GM23248 (cell line): ENCODE measurements around the gene AADAT. TPM values are rescaled to one million over a fixed set of nuclear protein-coding genes. Genes with fewer than 3 reads are reported as not detected.

Experiments used
- DNase-seq: peaks from one replicate; pipeline ENCODE4 v3.0.0-alpha.2; 2015
- H2AFZ ChIP-seq: fragments of 200-600 bp; sonication (generic); 2 replicates; pipeline ENCODE4 v1.6.1; 2016; ENCODE audit warnings: antibody characterized with exemption
- H3F3A ChIP-seq: fragments of 200-600 bp; sonication (generic); 2 replicates; pipeline ENCODE4 v1.6.1; 2016; ENCODE audit warnings: mild to moderate bottlenecking, antibody characterized with exemption, mixed run types; ENCODE audit not compliant: insufficient read depth
- H3K27ac ChIP-seq: fragments of 200-600 bp; sonication (generic); 2 replicates; pipeline ENCODE4 v1.5.1; 2016; ENCODE audit warnings: mild to moderate bottlenecking
- H3K27me3 ChIP-seq: fragments of 200-600 bp; sonication (generic); replicated peaks from 2 replicates; pipeline ENCODE4 v1.6.1; 2016; ENCODE audit warnings: mild to moderate bottlenecking; ENCODE audit not compliant: insufficient read depth
- H3K36me3 ChIP-seq: fragments of 200-600 bp; sonication (generic); 2 replicates; pipeline ENCODE4 v1.6.1; 2016; ENCODE audit warnings: low read depth, mild to moderate bottlenecking
- H3K4me1 ChIP-seq: fragments of 200-600 bp; sonication (generic); 2 replicates; pipeline ENCODE4 v1.6.1; 2016; ENCODE audit warnings: mild to moderate bottlenecking; ENCODE audit not compliant: insufficient read depth
- H3K4me2 ChIP-seq: fragments of 200-600 bp; sonication (generic); one replicate; pipeline ENCODE4 v1.6.1; 2016; ENCODE audit warnings: mild to moderate bottlenecking; ENCODE audit not compliant: unreplicated experiment
- H3K4me3 ChIP-seq: fragments of 200-600 bp; sonication (generic); 2 replicates; pipeline ENCODE4 v1.5.1; 2016; ENCODE audit warnings: mild to moderate bottlenecking
- H3K79me2 ChIP-seq: fragments of 200-600 bp; sonication (generic); 2 replicates; pipeline ENCODE4 v1.6.1; 2016; ENCODE audit warnings: mild to moderate bottlenecking; ENCODE audit not compliant: insufficient read depth
- H3K9ac ChIP-seq: fragments of 200-600 bp; sonication (generic); 2 replicates; pipeline ENCODE4 v1.6.1; 2016; ENCODE audit warnings: mild to moderate bottlenecking
- H3K9me2 ChIP-seq: fragments of 200-600 bp; sonication (generic); 2 replicates; pipeline ENCODE4 v1.6.1; 2016; ENCODE audit warnings: mixed run types, mild to moderate bottlenecking, moderate library complexity; ENCODE audit not compliant: insufficient read depth
- H3K9me3 ChIP-seq: fragments of 200-600 bp; sonication (generic); one replicate; pipeline ENCODE4 v1.6.1; 2017; ENCODE audit warnings: low read depth
- H4K20me1 ChIP-seq: fragments of 200-600 bp; sonication (generic); 2 replicates; pipeline ENCODE4 v1.6.0; 2016; ENCODE audit not compliant: insufficient read depth
- EZH2 ChIP-seq: fragments of 200-600 bp; sonication (generic); IDR thresholded peaks from 2 replicates; pipeline ENCODE4 v1.6.1; 2018; ENCODE audit warnings: antibody characterized with exemption, mild to moderate bottlenecking; ENCODE audit not compliant: insufficient read depth, poor library complexity, severe bottlenecking
- EZH2phosphoT487 ChIP-seq: fragments of 200-600 bp; sonication (generic); IDR thresholded peaks from 2 replicates; pipeline ENCODE4 v1.6.1; 2018; ENCODE audit warnings: antibody characterized with exemption, moderate library complexity, mild to moderate bottlenecking, low read depth; ENCODE audit not compliant: insufficient read depth
- WGBS, 2 experiments: methylation state at CpG; one replicate each; pipeline ENCODE4 v1.1.6; 2015 to 2017; ENCODE audit warnings: low lambda C conversion rate in 2 of 2, low coverage in 1 of 2; ENCODE audit errors: missing lambda C conversion rate in 2 of 2; 5-methylcytosine and 5-hydroxymethylcytosine counted together
- in situ Hi-C: fragments of 300-500 bp; cut with MboI; formaldehyde crosslinking; loops from 2 replicates; pipeline ENCODE4 v1.15.0; 2020
- polyA plus RNA-seq: library from polyadenylated mRNA; unstranded; fragments of >200 nt; fragmentation: Nextera tagmentation; extraction: Ambion mirVana; gene quantifications from 2 replicates; pipeline ENCODE4 v1.2.1, GENCODE V29; 2016
- total RNA-seq: library from RNA; depleted of rRNA; stranded (reverse); fragments of >200 nt; shearing (Covaris generic); gene quantifications from 2 replicates; pipeline ENCODE4 v1.2.3, GENCODE V29; 2014

AADAT gene
- total and polyA plus RNA-seq, 2 experiments from 2014 or later = 4.3 to 7.7 TPM

DNA sequence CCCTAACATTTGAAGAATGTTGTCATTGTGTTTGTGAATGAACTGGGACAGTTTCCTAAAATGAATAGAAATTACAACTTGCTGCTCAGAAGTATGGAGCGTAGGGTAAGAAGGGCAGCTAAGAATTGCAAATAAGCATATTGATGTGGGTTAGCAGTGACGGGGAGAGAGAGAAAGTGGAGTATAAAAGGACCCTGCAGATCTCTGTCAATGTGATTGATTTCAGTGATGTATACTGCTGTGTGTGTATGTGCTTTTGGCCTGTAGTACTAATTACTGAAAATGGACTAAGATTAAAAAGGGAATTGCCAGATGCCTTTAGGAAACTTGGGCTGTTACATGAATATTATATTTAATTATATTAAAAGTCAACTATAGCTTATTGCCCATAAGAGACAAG, 55.8 kb downstream of the AADAT start:
- Histone ChIP-seq H3K9me3 (no peaks in the 10 kb centered on the region), H3K9me2 (no peaks in the 10 kb centered on the region), H3K36me3 (no peaks in the 10 kb centered on the region), H4K20me1 (no peaks in the 10 kb centered on the region), H3K79me2 (no peaks in the 10 kb centered on the region), H3K4me3 (no peak overlapping the region), H3K4me2 (no peak overlapping the region), H2AFZ (no peak overlapping the region), H3F3A (no peaks in the 10 kb centered on the region), H3K9ac (no peak overlapping the region), H3K4me1 (no peaks in the 10 kb centered on the region; the same call in 1 of the 2 replicates), H3K27me3 (0 out of 2 replicates have a peak, but pooled peaks cover 4% of the 10 kb centered on the region), H3K27ac (no peak overlapping the region)
- TF ChIP-seq EZH2 (no peak), EZH2phosphoT487 (no peak)
- DNase-seq = no peak
- in situ Hi-C loops = loop anchor here (25.0 kb wide), 1 partner anchor 422 kb away; the partner anchor contains the start of genes CLCN3 and NEK1
- 68 to 69% methylated on average over 2 of the region's 2 CpGs for WGBS, 2 experiments

DNA sequence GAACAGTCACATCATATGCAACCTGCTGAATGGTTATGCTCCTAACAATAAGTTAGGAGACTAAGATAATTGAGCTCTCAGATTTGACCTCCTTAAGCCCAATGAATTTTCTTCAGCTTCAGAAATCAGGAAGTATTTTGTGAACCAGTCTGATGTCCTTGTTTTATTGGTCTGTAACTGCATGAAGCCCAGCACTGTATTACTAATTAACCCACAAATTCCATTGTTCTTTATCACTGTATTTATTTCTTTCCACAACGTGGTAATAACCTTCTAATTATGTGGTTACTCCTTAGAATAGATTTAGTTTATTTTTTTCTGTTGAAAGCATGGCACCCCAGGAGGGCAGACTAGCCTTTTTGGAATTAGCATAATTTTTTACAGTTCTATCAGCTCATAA, 59.6 kb downstream of the AADAT start:
- no peaks in the 10 kb centered on the region for H3K79me2 ChIP-seq
- H3K4me3 ChIP-seq = no peak overlapping the region
- no peak for TF ChIP-seq EZH2phosphoT487
- TF ChIP-seq EZH2 = no peak
- H3K27me3 ChIP-seq = no peaks in the 10 kb centered on the region
- H3K4me1 ChIP-seq = peaks cover 4% of the 10 kb centered on the region; the same call in 1 of the 2 replicates
- no peak overlapping the region for H3K9ac ChIP-seq
- 0 to 4% methylated on average over 1 of the region's 1 CpG for WGBS, 2 experiments
- H3K27ac ChIP-seq = no peak overlapping the region
- no peaks in the 10 kb centered on the region for H3K9me2 ChIP-seq
- no peak overlapping the region for H2AFZ ChIP-seq
- H3K9me3 ChIP-seq = no peaks in the 10 kb centered on the region
- no peak overlapping the region for H3K4me2 ChIP-seq
- H3K36me3 ChIP-seq = no peaks in the 10 kb centered on the region
- in situ Hi-C loops = loop anchor here (25.0 kb wide), 1 partner anchor 418 kb away; the partner anchor contains the start of genes CLCN3 and NEK1
- DNase-seq = peak; percentile 12
- H3F3A ChIP-seq = 0 out of 2 replicates have a peak, but pooled peaks cover 2% of the 10 kb centered on the region
- H4K20me1 ChIP-seq = no peaks in the 10 kb centered on the region

DNA sequence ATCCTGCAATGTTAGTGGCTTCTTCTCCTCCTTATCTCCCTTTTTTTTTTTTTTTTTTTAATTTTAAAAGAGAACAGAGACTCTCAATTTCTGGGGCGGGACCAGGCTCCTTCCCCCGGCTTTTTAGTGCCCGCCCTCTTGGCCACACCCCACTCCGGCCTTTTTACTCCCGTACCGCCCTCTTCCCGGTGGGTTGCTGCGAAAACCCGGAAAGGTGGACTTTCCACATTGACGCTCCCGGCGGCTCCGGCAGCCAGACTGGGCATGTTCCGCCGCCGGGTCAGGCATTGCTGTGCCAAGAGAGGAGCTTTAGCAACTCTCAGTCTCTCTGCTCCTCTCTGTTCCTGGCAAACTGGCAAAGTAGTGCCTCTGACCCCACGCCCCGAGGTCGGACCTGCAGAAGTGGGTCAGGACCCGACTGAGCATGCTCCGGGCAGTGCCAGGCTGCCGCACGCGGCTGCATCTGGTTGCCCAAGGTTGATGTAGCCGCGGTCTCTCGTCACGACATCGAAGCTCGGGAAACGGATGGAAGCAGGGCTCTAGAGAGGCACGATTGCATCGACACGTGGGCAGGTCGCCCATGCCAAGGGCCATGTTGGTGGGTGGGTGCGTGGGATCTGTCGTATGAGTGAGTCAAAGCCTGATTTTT, 62.5 kb downstream of the AADAT start:
- Histone ChIP-seq H3K27me3 (no peaks in the 10 kb centered on the region), H4K20me1 (no peaks in the 10 kb centered on the region), H3K4me3 (peak overlapping the region; percentile 97), H3K27ac (peak overlapping the region; percentile 59), H3K9ac (peak overlapping the region; percentile 87), H3K9me3 (no peaks in the 10 kb centered on the region), H3K4me1 (peaks cover 5% of the 10 kb centered on the region; the same call in 1 of the 2 replicates), H3K79me2 (no peaks in the 10 kb centered on the region), H3F3A (0 out of 2 replicates have a peak, but pooled peaks cover 10% of the 10 kb centered on the region), H3K4me2 (peak overlapping the region; percentile 90), H2AFZ (peak overlapping the region; percentile 99), H3K9me2 (no peaks in the 10 kb centered on the region), H3K36me3 (no peaks in the 10 kb centered on the region)
- TF ChIP-seq EZH2 (no peak), EZH2phosphoT487 (no peak)
- WGBS, 2 experiments = 2 to 3% methylated on average over 30 to 37 of the region's 37 CpGs
- in situ Hi-C loops = loop anchor here (25.0 kb wide), 1 partner anchor 415 kb away; the partner anchor contains the start of genes CLCN3 and NEK1
- peak; percentile 96 for DNase-seq

DNA sequence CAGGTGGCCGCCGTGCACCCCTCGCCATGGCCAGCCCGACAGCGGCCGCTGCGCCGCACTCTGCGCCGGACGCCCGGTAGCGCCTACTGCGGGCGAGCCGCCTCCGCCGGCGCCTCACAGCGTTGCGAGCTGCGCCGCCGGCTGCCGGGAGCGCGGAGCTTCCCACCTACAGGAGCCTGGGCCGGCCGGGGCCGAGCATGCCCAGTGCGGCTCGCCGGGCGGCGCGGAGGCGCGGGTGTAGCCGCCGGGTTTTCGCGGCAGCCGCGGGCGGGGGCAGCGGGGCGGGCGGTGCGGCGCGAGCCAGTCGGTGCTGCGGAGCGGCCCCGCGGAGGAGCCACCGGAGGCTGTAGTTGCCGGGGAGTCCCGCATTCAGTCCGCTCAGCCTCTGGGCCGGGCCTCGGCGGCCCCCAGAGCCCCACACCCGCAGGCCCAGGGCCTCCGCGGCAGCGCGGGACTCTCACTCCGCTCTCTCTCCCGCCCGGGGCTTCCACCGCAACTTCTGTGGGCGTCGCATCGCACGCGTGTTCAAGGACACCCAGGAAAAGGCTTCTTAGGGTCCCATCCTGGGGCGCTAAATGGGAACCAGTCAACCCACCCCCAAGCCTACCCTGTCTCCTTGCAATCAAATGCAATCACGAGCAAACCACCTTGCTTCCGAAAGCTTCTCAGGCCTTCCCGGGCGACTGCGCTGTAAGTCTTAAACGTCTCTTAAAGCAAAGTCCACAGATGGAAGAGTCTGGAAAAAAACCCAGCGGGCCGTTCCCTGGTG, 63.3 kb downstream of the AADAT start, which contains the start of gene MFAP3L:
Gene MFAP3L (minus strand): TSS at position 143 of the 769 bp plus-strand sequence. CDS start 20,518 bp downstream, outside the sequence.
- no peaks in the 10 kb centered on the region for H3K79me2 ChIP-seq

More for the DNA sequence above, 63.3 kb downstream of the AADAT start, which contains the start of gene MFAP3L:
- H3F3A ChIP-seq = 0 out of 2 replicates have a peak, but pooled peaks cover 10% of the 10 kb centered on the region
- in situ Hi-C loops = loop anchor here (25.0 kb wide), 1 partner anchor 414 kb away; the partner anchor contains the start of genes CLCN3 and NEK1
- H2AFZ ChIP-seq = peak within 1 kb of the TSS; percentile 99
- DNase-seq = peak; percentile 97
- peak within 1 kb of the TSS; percentile 97 for H3K4me3 ChIP-seq
- H3K9me3 ChIP-seq = no peaks in the 10 kb centered on the region
- H3K36me3 ChIP-seq = no peaks in the 10 kb centered on the region
- H3K9me2 ChIP-seq = no peaks in the 10 kb centered on the region
- peak within 1 kb of the TSS; percentile 90 for H3K4me2 ChIP-seq
- H3K4me1 ChIP-seq = peaks cover 5% of the 10 kb centered on the region; the same call in 1 of the 2 replicates
- H3K27ac ChIP-seq = peak within 1 kb of the TSS; percentile 59
- 0 to 1% methylated on average over 42 to 59 of the region's 86 CpGs for WGBS, 2 experiments
- TF ChIP-seq EZH2phosphoT487 (no peak), EZH2 (no peak)
- peak within 1 kb of the TSS; percentile 87 for H3K9ac ChIP-seq
- no peaks in the 10 kb centered on the region for H3K27me3 ChIP-seq
- H4K20me1 ChIP-seq = no peaks in the 10 kb centered on the region
